Measurements from ENCODE around the gene RIPOR3. TPM values are rescaled to one million over a fixed set of nuclear protein-coding genes. Genes with fewer than 3 reads are reported as not detected.

The RIPOR3 gene
- total RNA-seq, 1 donor from 2014 or later = 5.1 TPM

- H3K36me3 Mint-ChIP-seq = peaks cover 23% of the 10 kb centered on the region
- H3K27ac Mint-ChIP-seq = no peak overlapping the region
- H3K4me3 Mint-ChIP-seq = no peak overlapping the region
- no peak for DNase-seq (ENCODE audit: extremely low spot score, unreplicated experiment)
- no peaks in the 10 kb centered on the region for H3K27me3 Mint-ChIP-seq
- H3K9me3 Mint-ChIP-seq = no peaks in the 10 kb centered on the region
- TF ChIP-seq CTCF (conservative IDR thresholded peaks at IDR 0.05) = no peak
- H3K4me1 Mint-ChIP-seq (ENCODE audit: unreplicated experiment) = no peaks in the 10 kb centered on the region
Observed at GRCh38 chr20:50582591-50583234, 108.6 kb downstream of the RIPOR3 start.

DNA sequence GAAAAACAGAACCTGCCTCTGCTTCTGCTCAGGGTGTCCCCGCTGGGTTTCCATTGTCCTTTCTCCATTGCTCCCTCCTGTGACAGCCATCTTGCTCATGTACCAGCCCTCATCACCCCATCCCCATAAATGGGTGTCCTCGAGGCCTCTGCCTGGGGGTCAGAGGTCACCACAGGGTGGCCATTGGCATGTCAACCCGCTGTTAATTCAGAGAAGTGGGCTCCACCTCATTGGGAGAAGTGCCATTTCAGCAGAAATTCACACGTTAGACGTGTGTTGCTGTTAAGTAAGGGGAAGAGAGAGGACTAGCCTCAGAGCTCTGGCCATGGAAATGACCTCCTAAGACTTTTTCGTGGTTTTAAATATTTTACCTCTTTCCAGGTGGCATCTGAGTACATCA is 109.2 kb downstream of the RIPOR3 start:
- H3K36me3 Mint-ChIP-seq = peaks cover 23% of the 10 kb centered on the region
- DNase-seq (ENCODE audit: extremely low spot score, unreplicated experiment) = no peak
- no peak for TF ChIP-seq CTCF (conservative IDR thresholded peaks at IDR 0.05)
- no peak overlapping the region for H3K4me3 Mint-ChIP-seq
- H3K9me3 Mint-ChIP-seq = no peaks in the 10 kb centered on the region
- H3K4me1 Mint-ChIP-seq (ENCODE audit: unreplicated experiment) = no peaks in the 10 kb centered on the region
- no peaks in the 10 kb centered on the region for H3K27me3 Mint-ChIP-seq
- H3K27ac Mint-ChIP-seq = no peak overlapping the region

- no peaks in the 10 kb centered on the region for H3K9me3 Mint-ChIP-seq
- peaks cover 26% of the 10 kb centered on the region for H3K36me3 Mint-ChIP-seq
- H3K27me3 Mint-ChIP-seq = no peaks in the 10 kb centered on the region
- H3K4me1 Mint-ChIP-seq (ENCODE audit: unreplicated experiment) = no peaks in the 10 kb centered on the region
- no peak for DNase-seq (ENCODE audit: extremely low spot score, unreplicated experiment)
- no peak for TF ChIP-seq CTCF (conservative IDR thresholded peaks at IDR 0.05)
- H3K4me3 Mint-ChIP-seq = no peak overlapping the region
- no peak overlapping the region for H3K27ac Mint-ChIP-seq
Observed at GRCh38 chr20:50580842-50581544, 110.3 kb downstream of the RIPOR3 start.

GRCh38 chr20:50580016-50580747 is 111.2 kb downstream of the RIPOR3 start:
- Mint-ChIP-seq H3K27ac (no peak overlapping the region), H3K9me3 (no peaks in the 10 kb centered on the region), H3K4me1 (ENCODE audit: unreplicated experiment) (no peaks in the 10 kb centered on the region), H3K4me3 (no peak overlapping the region), H3K27me3 (no peaks in the 10 kb centered on the region), H3K36me3 (peaks cover 29% of the 10 kb centered on the region)
- peak; percentile 85 for TF ChIP-seq CTCF (conservative IDR thresholded peaks at IDR 0.05)
- no peak for DNase-seq (ENCODE audit: extremely low spot score, unreplicated experiment)

DNA sequence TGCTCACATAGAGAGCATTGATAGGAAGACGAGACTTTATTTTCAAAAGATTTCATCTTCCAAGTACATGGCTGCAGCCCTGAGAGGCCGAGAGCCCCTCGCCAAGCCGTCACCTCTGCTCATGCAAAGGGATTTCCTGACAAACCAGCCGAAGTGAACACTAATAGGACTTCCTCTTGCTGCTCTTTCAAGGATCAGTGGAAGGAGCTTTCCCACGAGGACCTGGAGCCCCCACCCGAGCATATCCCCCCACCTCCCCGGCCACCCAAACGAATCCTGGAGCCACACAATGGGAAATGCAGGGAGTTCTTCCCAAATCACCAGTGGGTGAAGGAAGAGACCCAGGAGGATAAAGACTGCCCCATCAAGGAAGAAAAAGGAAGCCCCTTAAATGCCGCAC is 111.8 kb downstream of the RIPOR3 start:
- no peak overlapping the region for H3K27ac Mint-ChIP-seq
- peaks cover 27% of the 10 kb centered on the region for H3K36me3 Mint-ChIP-seq
- H3K4me1 Mint-ChIP-seq (ENCODE audit: unreplicated experiment) = no peaks in the 10 kb centered on the region
- H3K9me3 Mint-ChIP-seq = no peaks in the 10 kb centered on the region
- no peaks in the 10 kb centered on the region for H3K27me3 Mint-ChIP-seq
- H3K4me3 Mint-ChIP-seq = no peak overlapping the region
- DNase-seq (ENCODE audit: extremely low spot score, unreplicated experiment) = no peak
- no peak for TF ChIP-seq CTCF (conservative IDR thresholded peaks at IDR 0.05)

Data from type B pancreatic cell (in vitro differentiated cells).